HepG2 (cell line): ENCODE results near the gene NOM1. TPM values are rescaled to one million over a fixed set of nuclear protein-coding genes. Genes with fewer than 3 reads are reported as not detected.
A peak's percentile ranks its signal among the peaks of the same experiment; 100 is the strongest.

Experiments used
- ATF7 ChIP-seq, 2 experiments: fragments of 450-650 bp in 1 of 2; sonication (generic) in 1 of 2; formaldehyde crosslinking in 1 of 2; IDR thresholded peaks; 2 replicates each; pipeline versions ENCODE4 v1.4.0 to v1.6.1; 2016 to 2020; ENCODE audit warnings: antibody characterized with exemption in 1 of 2, mild to moderate bottlenecking in 1 of 2, missing genetic modification reagents in 1 of 2
- BCL6 ChIP-seq: IDR thresholded peaks from 2 replicates; pipeline ENCODE4 v1.6.1; 2016; ENCODE audit warnings: missing genetic modification reagents, missing compliant biosample characterization
- CEBPB ChIP-seq: IDR thresholded peaks from 2 replicates; pipeline ENCODE4 v1.6.1; 2011; ENCODE audit warnings: low read depth, low read length, improper control_type of control experiment, borderline replicate concordance
- HNRNPLL ChIP-seq: fragments of 200-400 bp; formaldehyde crosslinking; IDR thresholded peaks from 2 replicates; pipeline ENCODE4 v1.6.1; 2017; ENCODE audit warnings: mild to moderate bottlenecking, low read depth, low read length; ENCODE audit not compliant: poor library complexity, severe bottlenecking
- NCOA2 ChIP-seq: sonication (generic); formaldehyde crosslinking; IDR thresholded peaks from 2 replicates; pipeline ENCODE4 v1.8.0; 2022; ENCODE audit warnings: inconsistent platforms
- SALL1 ChIP-seq: sonication (generic); formaldehyde crosslinking; IDR thresholded peaks from 2 replicates; pipeline ENCODE4 v1.8.0; 2022; ENCODE audit warnings: mild to moderate bottlenecking, missing genetic modification reagents
- SRSF1 ChIP-seq: fragments of 200-400 bp; formaldehyde crosslinking; optimal IDR thresholded peaks from 2 replicates; pipeline ENCODE3; 2017; ENCODE audit warnings: mild to moderate bottlenecking, low read depth, low read length, moderate library complexity
- ZNF337 ChIP-seq: sonication (generic); formaldehyde crosslinking; IDR thresholded peaks from 2 replicates; pipeline ENCODE4 v1.5.1; 2020; ENCODE audit warnings: missing genetic modification reagents, low read depth, mild to moderate bottlenecking, borderline replicate concordance
- ZNF501 ChIP-seq: sonication (generic); formaldehyde crosslinking; IDR thresholded peaks from 2 replicates; pipeline ENCODE4 v1.5.1; 2020; ENCODE audit warnings: mild to moderate bottlenecking, moderate library complexity, missing genetic modification reagents
- ZNF747 ChIP-seq: sonication (generic); formaldehyde crosslinking; IDR thresholded peaks from 2 replicates; pipeline ENCODE4 v1.8.1; 2023; ENCODE audit warnings: missing genetic modification reagents, mild to moderate bottlenecking, borderline replicate concordance
- ZNF788 ChIP-seq: sonication (generic); formaldehyde crosslinking; IDR thresholded peaks from 2 replicates; pipeline ENCODE4 v1.5.0; 2020; ENCODE audit warnings: mild to moderate bottlenecking, missing genetic modification reagents, borderline replicate concordance
- ZSCAN30 ChIP-seq: sonication (generic); formaldehyde crosslinking; IDR thresholded peaks from 2 replicates; pipeline ENCODE4 v1.5.0; 2020; ENCODE audit warnings: mild to moderate bottlenecking, missing genetic modification reagents
- polyA plus RNA-seq, 8 experiments: library from polyadenylated mRNA; depleted of rRNA in 3 of 8; stranded (reverse) in 7 of 8; unstranded in 1 of 8; fragments of >200 nt; fragmentation: Illumina TruSeq in 4 of 8; extraction: Trizol in 4 of 8; gene quantifications; 2 replicates each; pipeline versions ENCODE4 v1.2.1 to v1.2.3, GENCODE V29; 2011 to 2016; ENCODE audit warnings: low read depth in 4 of 8, missing spikeins in 1 of 8, mixed read lengths in 1 of 8; ENCODE audit not compliant: insufficient read depth in 1 of 8
- total RNA-seq, 5 experiments: library from RNA; depleted of rRNA; stranded (reverse); fragments of >200 nt; fragmentation: Illumina TruSeq; extraction: Trizol; gene quantifications; 2 replicates each; pipeline ENCODE4 v1.2.3, GENCODE V29; 2016; ENCODE audit warnings: low read depth in 1 of 5
- TF ChIP-seq, protein P1 (sequence below): sonication (generic); formaldehyde crosslinking; IDR thresholded peaks from 2 replicates; pipeline ENCODE4 v1.4.0; 2020; ENCODE audit warnings: mild to moderate bottlenecking, missing genetic modification reagents, borderline replicate concordance
- TF ChIP-seq, protein P2 (sequence below): IDR thresholded peaks from 2 replicates; pipeline ENCODE4 v1.6.1; 2016
- TF ChIP-seq, protein P3 (sequence below): sonication (generic); formaldehyde crosslinking; IDR thresholded peaks from 2 replicates; pipeline ENCODE4 v1.4.0; 2020; ENCODE audit warnings: missing genetic modification reagents, borderline replicate concordance
- TF ChIP-seq, protein P4 (sequence below): sonication (generic); formaldehyde crosslinking; conservative IDR thresholded peaks from 2 replicates; pipeline ENCODE4 v1.8.0; 2022; ENCODE audit warnings: low read depth, missing genetic modification reagents

NOM1 gene
- total and polyA plus RNA-seq, 2 of the 13 experiments (the other 11 are each of a cell fraction or from before 2014, with no cell fraction given): 14.2 to 26.2 TPM

DNA sequence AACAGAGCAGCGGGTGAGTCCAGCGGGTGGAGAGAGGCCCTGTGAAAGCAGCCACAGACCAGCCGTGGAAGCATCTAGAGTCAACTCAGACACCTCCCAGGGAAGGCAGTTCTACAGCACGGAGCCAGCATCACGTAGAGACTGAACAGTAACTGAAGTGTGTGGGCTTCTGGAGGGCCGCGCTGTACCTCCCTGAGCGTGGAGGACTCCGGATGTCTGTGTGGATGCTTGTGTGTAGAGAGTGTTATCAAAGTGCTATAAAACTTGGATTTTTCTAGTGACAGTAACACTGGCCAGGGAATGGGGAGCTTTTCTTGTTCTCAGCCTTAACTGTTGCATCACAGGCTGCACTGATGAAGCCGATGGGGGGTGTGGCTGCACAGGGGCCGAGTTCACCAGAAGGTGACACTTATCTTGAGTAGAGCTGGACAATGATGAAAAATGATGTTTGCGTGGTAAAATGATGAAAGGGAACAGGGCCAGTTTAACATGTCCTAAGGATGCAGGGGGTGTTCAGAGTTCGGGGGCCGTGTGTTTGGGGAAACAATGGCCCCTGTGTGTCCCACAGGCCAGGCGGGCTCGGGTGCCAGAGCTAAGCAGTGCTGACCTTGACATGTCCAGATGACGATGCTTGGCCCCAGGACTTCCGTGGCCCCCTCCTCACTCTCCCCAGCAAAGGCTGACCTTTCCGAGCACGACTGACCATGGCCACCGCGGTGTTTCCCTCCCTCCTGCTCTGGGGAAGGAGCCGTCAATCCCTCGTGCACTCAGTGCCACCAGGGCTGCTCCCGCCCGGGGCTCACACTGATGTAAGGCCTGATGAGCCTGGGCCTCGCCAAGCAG, 39.1 kb downstream of the NOM1 start (continued):
- TF ChIP-seq BCL6 (CRISPR knock-in tag): peak; percentile 76
- peak; percentile 62; the same call in 1 of the 2 replicates for TF ChIP-seq ZNF788
- peak; percentile 91 for TF ChIP-seq CEBPB
- TF ChIP-seq ZNF337 (CRISPR knock-in tag): no peak
- TF ChIP-seq NCOA2: peak; percentile 90
- TF ChIP-seq, protein P1, sequence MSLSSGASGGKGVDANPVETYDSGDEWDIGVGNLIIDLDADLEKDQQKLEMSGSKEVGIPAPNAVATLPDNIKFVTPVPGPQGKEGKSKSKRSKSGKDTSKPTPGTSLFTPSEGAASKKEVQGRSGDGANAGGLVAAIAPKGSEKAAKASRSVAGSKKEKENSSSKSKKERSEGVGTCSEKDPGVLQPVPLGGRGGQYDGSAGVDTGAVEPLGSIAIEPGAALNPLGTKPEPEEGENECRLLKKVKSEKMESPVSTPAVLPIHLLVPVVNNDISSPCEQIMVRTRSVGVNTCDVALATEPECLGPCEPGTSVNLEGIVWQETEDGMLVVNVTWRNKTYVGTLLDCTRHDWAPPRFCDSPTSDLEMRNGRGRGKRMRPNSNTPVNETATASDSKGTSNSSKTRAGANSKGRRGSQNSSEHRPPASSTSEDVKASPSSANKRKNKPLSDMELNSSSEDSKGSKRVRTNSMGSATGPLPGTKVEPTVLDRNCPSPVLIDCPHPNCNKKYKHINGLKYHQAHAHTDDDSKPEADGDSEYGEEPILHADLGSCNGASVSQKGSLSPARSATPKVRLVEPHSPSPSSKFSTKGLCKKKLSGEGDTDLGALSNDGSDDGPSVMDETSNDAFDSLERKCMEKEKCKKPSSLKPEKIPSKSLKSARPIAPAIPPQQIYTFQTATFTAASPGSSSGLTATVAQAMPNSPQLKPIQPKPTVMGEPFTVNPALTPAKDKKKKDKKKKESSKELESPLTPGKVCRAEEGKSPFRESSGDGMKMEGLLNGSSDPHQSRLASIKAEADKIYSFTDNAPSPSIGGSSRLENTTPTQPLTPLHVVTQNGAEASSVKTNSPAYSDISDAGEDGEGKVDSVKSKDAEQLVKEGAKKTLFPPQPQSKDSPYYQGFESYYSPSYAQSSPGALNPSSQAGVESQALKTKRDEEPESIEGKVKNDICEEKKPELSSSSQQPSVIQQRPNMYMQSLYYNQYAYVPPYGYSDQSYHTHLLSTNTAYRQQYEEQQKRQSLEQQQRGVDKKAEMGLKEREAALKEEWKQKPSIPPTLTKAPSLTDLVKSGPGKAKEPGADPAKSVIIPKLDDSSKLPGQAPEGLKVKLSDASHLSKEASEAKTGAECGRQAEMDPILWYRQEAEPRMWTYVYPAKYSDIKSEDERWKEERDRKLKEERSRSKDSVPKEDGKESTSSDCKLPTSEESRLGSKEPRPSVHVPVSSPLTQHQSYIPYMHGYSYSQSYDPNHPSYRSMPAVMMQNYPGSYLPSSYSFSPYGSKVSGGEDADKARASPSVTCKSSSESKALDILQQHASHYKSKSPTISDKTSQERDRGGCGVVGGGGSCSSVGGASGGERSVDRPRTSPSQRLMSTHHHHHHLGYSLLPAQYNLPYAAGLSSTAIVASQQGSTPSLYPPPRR: peak; percentile 97
- TF ChIP-seq ZNF501 (CRISPR knock-in tag): no peak
- TF ChIP-seq, protein P2, sequence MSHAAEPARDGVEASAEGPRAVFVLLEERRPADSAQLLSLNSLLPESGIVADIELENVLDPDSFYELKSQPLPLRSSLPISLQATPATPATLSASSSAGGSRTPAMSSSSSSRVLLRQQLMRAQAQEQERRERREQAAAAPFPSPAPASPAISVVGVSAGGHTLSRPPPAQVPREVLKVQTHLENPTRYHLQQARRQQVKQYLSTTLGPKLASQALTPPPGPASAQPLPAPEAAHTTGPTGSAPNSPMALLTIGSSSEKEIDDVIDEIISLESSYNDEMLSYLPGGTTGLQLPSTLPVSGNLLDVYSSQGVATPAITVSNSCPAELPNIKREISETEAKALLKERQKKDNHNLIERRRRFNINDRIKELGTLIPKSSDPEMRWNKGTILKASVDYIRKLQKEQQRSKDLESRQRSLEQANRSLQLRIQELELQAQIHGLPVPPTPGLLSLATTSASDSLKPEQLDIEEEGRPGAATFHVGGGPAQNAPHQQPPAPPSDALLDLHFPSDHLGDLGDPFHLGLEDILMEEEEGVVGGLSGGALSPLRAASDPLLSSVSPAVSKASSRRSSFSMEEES (CRISPR knock-in tag): no peak
- TF ChIP-seq SALL1 (CRISPR knock-in tag): peak; percentile 81
- TF ChIP-seq, protein P3, sequence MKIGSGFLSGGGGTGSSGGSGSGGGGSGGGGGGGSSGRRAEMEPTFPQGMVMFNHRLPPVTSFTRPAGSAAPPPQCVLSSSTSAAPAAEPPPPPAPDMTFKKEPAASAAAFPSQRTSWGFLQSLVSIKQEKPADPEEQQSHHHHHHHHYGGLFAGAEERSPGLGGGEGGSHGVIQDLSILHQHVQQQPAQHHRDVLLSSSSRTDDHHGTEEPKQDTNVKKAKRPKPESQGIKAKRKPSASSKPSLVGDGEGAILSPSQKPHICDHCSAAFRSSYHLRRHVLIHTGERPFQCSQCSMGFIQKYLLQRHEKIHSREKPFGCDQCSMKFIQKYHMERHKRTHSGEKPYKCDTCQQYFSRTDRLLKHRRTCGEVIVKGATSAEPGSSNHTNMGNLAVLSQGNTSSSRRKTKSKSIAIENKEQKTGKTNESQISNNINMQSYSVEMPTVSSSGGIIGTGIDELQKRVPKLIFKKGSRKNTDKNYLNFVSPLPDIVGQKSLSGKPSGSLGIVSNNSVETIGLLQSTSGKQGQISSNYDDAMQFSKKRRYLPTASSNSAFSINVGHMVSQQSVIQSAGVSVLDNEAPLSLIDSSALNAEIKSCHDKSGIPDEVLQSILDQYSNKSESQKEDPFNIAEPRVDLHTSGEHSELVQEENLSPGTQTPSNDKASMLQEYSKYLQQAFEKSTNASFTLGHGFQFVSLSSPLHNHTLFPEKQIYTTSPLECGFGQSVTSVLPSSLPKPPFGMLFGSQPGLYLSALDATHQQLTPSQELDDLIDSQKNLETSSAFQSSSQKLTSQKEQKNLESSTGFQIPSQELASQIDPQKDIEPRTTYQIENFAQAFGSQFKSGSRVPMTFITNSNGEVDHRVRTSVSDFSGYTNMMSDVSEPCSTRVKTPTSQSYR (CRISPR knock-in tag): peak; percentile 58; the same call in 1 of the 2 replicates
- TF ChIP-seq ZNF747: peak; percentile 29; the same call in 1 of the 2 replicates
- no peak for TF ChIP-seq SRSF1
- TF ChIP-seq ZSCAN30 (CRISPR knock-in tag): no peak
- TF ChIP-seq HNRNPLL: peak; percentile 32
- TF ChIP-seq, protein P4, sequence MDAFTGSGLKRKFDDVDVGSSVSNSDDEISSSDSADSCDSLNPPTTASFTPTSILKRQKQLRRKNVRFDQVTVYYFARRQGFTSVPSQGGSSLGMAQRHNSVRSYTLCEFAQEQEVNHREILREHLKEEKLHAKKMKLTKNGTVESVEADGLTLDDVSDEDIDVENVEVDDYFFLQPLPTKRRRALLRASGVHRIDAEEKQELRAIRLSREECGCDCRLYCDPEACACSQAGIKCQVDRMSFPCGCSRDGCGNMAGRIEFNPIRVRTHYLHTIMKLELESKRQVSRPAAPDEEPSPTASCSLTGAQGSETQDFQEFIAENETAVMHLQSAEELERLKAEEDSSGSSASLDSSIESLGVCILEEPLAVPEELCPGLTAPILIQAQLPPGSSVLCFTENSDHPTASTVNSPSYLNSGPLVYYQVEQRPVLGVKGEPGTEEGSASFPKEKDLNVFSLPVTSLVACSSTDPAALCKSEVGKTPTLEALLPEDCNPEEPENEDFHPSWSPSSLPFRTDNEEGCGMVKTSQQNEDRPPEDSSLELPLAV (CRISPR knock-in tag): no peak
- TF ChIP-seq ATF7 (IDR thresholded peaks at IDR 0.05): 0 out of 2 replicates have a peak, but pooled peaks have one; percentile 17
- TF ChIP-seq ATF7 (CRISPR knock-in tag; IDR thresholded peaks at IDR 0.05): no peak
